Right lung (tissue), 5 donors: Measurements from ENCODE around the gene MRPS27. TPM values are rescaled to one million over a fixed set of nuclear protein-coding genes. Genes with fewer than 3 reads are reported as not detected.

Experiments
- DNase-seq, 2 donors: peaks; one replicate each; pipeline ENCODE4 v3.0.0-alpha.2; 2013
- polyA plus RNA-seq, 5 donors: library from polyadenylated mRNA; unstranded; fragments of 120-200 nt; gene quantifications; one replicate each; pipeline versions ENCODE4 v1.2.1 to v1.2.3, GENCODE V29; 2013; ENCODE audit warnings: inconsistent platforms in 1 of 5, low replicate concordance in 1 of 5; ENCODE audit not compliant: insufficient read length in 5 of 5, insufficient read depth in 1 of 5

The MRPS27 gene
- polyA plus RNA-seq, 5 donors, result 55.4 to 77.4 (median 74.7) TPM

GRCh38 chr5:72206160-72206559, 113.9 kb downstream of the MRPS27 start:
- no peak for DNase-seq

- no peak for DNase-seq
These were observed 114.5 kb downstream of the MRPS27 start for GRCh38 chr5:72205431-72206009.

- no peak for DNase-seq
These were observed 115.1 kb downstream of the MRPS27 start for GRCh38 chr5:72204946-72205345.

- DNase-seq, result no peak
These were observed 116.7 kb downstream of the MRPS27 start for GRCh38 chr5:72203251-72203845.

GRCh38 chr5:72202331-72202825, 117.7 kb downstream of the MRPS27 start:
- DNase-seq, result no peak

- no peak for DNase-seq
These were observed 120.4 kb downstream of the MRPS27 start for GRCh38 chr5:72199681-72200080.

GRCh38 chr5:72197393-72197792, 122.6 kb downstream of the MRPS27 start:
- no peak for DNase-seq

- DNase-seq, result no peak
These were observed 124.5 kb downstream of the MRPS27 start for GRCh38 chr5:72195581-72195980.

GRCh38 chr5:72194846-72195245, 125.2 kb downstream of the MRPS27 start:
- no peak for DNase-seq

- DNase-seq, result no peak
These were observed 128.6 kb downstream of the MRPS27 start for GRCh38 chr5:72191404-72191803.

- DNase-seq, result no peak
These were observed 130.9 kb downstream of the MRPS27 start for GRCh38 chr5:72189146-72189545.

- DNase-seq, result no peak
These were observed 131.9 kb downstream of the MRPS27 start for GRCh38 chr5:72188166-72188565.

- DNase-seq, result no peak
These were observed 132.5 kb downstream of the MRPS27 start for GRCh38 chr5:72187388-72188075.

GRCh38 chr5:72185496-72186329, 134.3 kb downstream of the MRPS27 start:
- no peak for DNase-seq

GRCh38 chr5:72184408-72184807, 135.6 kb downstream of the MRPS27 start:
- DNase-seq, result no peak

GRCh38 chr5:72183101-72183520, 136.9 kb downstream of the MRPS27 start:
- DNase-seq, result no peak

- DNase-seq, result no peak
These were observed 137.4 kb downstream of the MRPS27 start for GRCh38 chr5:72182686-72183085.

GRCh38 chr5:72180925-72181324, 139.1 kb downstream of the MRPS27 start:
- DNase-seq, result no peak

GRCh38 chr5:72179816-72180440, 140.1 kb downstream of the MRPS27 start:
- DNase-seq, result no peak

- DNase-seq, result no peak
These were observed 140.8 kb downstream of the MRPS27 start for GRCh38 chr5:72179028-72179815.

- no peak for DNase-seq
These were observed 142.5 kb downstream of the MRPS27 start for GRCh38 chr5:72177538-72177937.
